ENCODE results near the gene GNA12. TPM values are rescaled to one million over a fixed set of nuclear protein-coding genes. Genes with fewer than 3 reads are reported as not detected.

The GNA12 gene
- total and polyA plus RNA-seq, 2 of the 4 experiments (the other 2 are of a cell fraction), result 14.3 to 93.9 TPM

- Histone ChIP-seq H3K4me1 (ENCODE audit: control insufficient read depth, insufficient read depth, low read length) (peaks cover 34% of the 10 kb centered on the region), H3K4me2 (ENCODE audit: low read depth, low read length) (no peak overlapping the region; the same call in 1 of the 2 replicates), H3K56ac (ENCODE audit: extremely low read depth, insufficient read depth, low read length) (no peak overlapping the region), H3K27me3 (ENCODE audit: control insufficient read depth, insufficient read depth, low read length) (no peaks in the 10 kb centered on the region), H3K9me1 (ENCODE audit: insufficient read depth, low read length) (peaks cover 33% of the 10 kb centered on the region), H4K20me1 (ENCODE audit: insufficient read depth, low read length) (peaks cover 26% of the 10 kb centered on the region), H2BK5ac (ENCODE audit: low read depth, low read length, poor library complexity, severe bottlenecking) (no peak overlapping the region), H4K8ac (ENCODE audit: low read depth in 2 of 2, low read length in 2 of 2) (no peak overlapping the region), H3K23ac (ENCODE audit: low read depth, low read length) (no peak overlapping the region), H2BK20ac (ENCODE audit: low read depth, low read length) (no peak overlapping the region), H3K4me3 (ENCODE audit: insufficient read depth, low read depth, low read length) (no peak overlapping the region), H4K91ac (ENCODE audit: insufficient read depth, low read depth, low read length) (no peak overlapping the region), H2BK15ac (ENCODE audit: low read depth, low read length) (no peak overlapping the region), H2AK5ac (ENCODE audit: low read depth, low read length) (no peak overlapping the region), H2BK120ac (ENCODE audit: low read depth, low read length) (no peak overlapping the region), H3K9me3 (ENCODE audit: control insufficient read depth, insufficient read depth, low read length) (no peaks in the 10 kb centered on the region), H4K5ac (ENCODE audit: low read depth, low read length) (no peak overlapping the region), H3K79me1 (ENCODE audit: low read depth in 1 of 2, low read length in 2 of 2) (peaks cover 49 to 86% of the 10 kb centered on the region in 2 experiments), H3K9ac (ENCODE audit: low read depth, low read length) (no peak overlapping the region), H3K27ac (ENCODE audit: insufficient read depth, low read length) (no peak overlapping the region), H2AFZ (replicated peaks; ENCODE audit: low read length, poor library complexity) (no peak overlapping the region), H3K4ac (ENCODE audit: low read depth, low read length) (no peak overlapping the region), H3K36me3 (ENCODE audit: control insufficient read depth, insufficient read depth, low read length) (peaks cover 8% of the 10 kb centered on the region), H3K14ac (replicated peaks; ENCODE audit: low read depth, low read length) (no peak overlapping the region; the same call in 1 of the 2 replicates), H3K18ac (ENCODE audit: low read depth, low read length) (no peak overlapping the region), H2AK9ac (replicated peaks; ENCODE audit: low read depth, low read length, poor library complexity) (no peak overlapping the region)
- ATAC-seq (ENCODE audit: low read depth) (no peak), DNase-seq (no peak)
- in situ Hi-C loops (cut with MboI; ENCODE audit: low sequenced_read_pairs), result no loop called here
- intact Hi-C loops (cut with micrococcal nuclease), result no loop called here
- TF ChIP-seq POLR2A (IDR thresholded peaks at IDR 0.05; ENCODE audit: low read depth, low read length) (no peak), MAFK (IDR thresholded peaks at IDR 0.05; ENCODE audit: low read depth, low read length) (no peak), CEBPB (IDR thresholded peaks at IDR 0.05; ENCODE audit: low read depth, low read length) (no peak), CTCF (conservative IDR thresholded peaks at IDR 0.05; ENCODE audit: low read depth, low read length) (no peak), USF2 (IDR thresholded peaks at IDR 0.05; ENCODE audit: low read depth, low read length) (no peak), RAD21 (IDR thresholded peaks at IDR 0.05; ENCODE audit: low read length) (no peak), RCOR1 (IDR thresholded peaks at IDR 0.05; ENCODE audit: insufficient replicate concordance, low read length) (no peak), MAZ (IDR thresholded peaks at IDR 0.05; ENCODE audit: borderline replicate concordance, low read depth, low read length) (no peak), CHD1 (IDR thresholded peaks at IDR 0.05; ENCODE audit: low read depth, low read length) (no peak)
- no TSS peak for BruUV-seq (replicated peaks)
- WGBS, 2 experiments (ENCODE audit: extremely low coverage in 2 of 2, insufficient read length in 1 of 2), result 71% methylated on average over 1 of the region's 5 CpGs; no CpG with 5 or more reads in 1 of the 2 experiments
- ChIA-PET POLR2A (ENCODE audit: unreplicated experiment) (no interaction called here), CTCF (no interaction called here)
- dilution Hi-C loops (cut with HindIII; ENCODE audit: low sequenced_read_pairs, unreplicated experiment), result no loop called here
These were observed 15.1 kb downstream of the GNA12 start for GRCh38 chr7:2829040-2829439.

All from IMR-90 (cell line).